Hepatocyte (in vitro differentiated cells): ENCODE data around the gene UPF2. TPM values are rescaled to one million over a fixed set of nuclear protein-coding genes. Genes with fewer than 3 reads are reported as not detected.
A peak's percentile ranks its signal among the peaks of the same experiment; 100 is the strongest.

Experiments used
- DNase-seq: peaks from one replicate; pipeline ENCODE4 v3.0.0-alpha.2; 2016; ENCODE audit warnings: low spot score
- H2AFZ ChIP-seq: fragments of 200-600 bp; sonication (generic); 2 replicates; pipeline ENCODE4 v1.6.0; 2016; ENCODE audit warnings: antibody characterized with exemption, mild to moderate bottlenecking
- H3K27ac ChIP-seq: fragments of 200-600 bp; sonication (generic); 2 replicates; pipeline ENCODE4 v1.5.1; 2016; ENCODE audit warnings: mild to moderate bottlenecking
- H3K27me3 ChIP-seq: fragments of 200-600 bp; sonication (generic); 2 replicates; pipeline ENCODE4 v1.6.1; 2016
- H3K36me3 ChIP-seq: fragments of 200-600 bp; sonication (generic); replicated peaks from 2 replicates; pipeline ENCODE4 v1.5.1; 2016; ENCODE audit warnings: low read depth; ENCODE audit not compliant: insufficient read depth
- H3K4me1 ChIP-seq: fragments of 200-600 bp; sonication (generic); 2 replicates; pipeline ENCODE4 v1.5.1; 2016; ENCODE audit warnings: mild to moderate bottlenecking, moderate library complexity; ENCODE audit not compliant: insufficient read depth
- H3K4me2 ChIP-seq: fragments of 200-600 bp; sonication (generic); 2 replicates; pipeline ENCODE4 v1.6.0; 2016
- H3K4me3 ChIP-seq: fragments of 200-600 bp; sonication (generic); 2 replicates; pipeline ENCODE4 v1.5.1; 2016; ENCODE audit warnings: mild to moderate bottlenecking
- H3K79me2 ChIP-seq: fragments of 200-600 bp; sonication (generic); 2 replicates; pipeline ENCODE4 v1.6.0; 2017; ENCODE audit warnings: mild to moderate bottlenecking
- H3K9me2 ChIP-seq: fragments of 200-600 bp; sonication (generic); replicated peaks from 2 replicates; pipeline ENCODE4 v1.6.0; 2017; ENCODE audit warnings: mild to moderate bottlenecking; ENCODE audit not compliant: insufficient read depth
- H3K9me3 ChIP-seq: fragments of 200-600 bp; sonication (generic); 2 replicates; pipeline ENCODE4 v1.5.1; 2016; ENCODE audit warnings: low read depth, mild to moderate bottlenecking
- H4K20me1 ChIP-seq: fragments of 200-600 bp; sonication (generic); 2 replicates; pipeline ENCODE4 v1.6.0; 2016; ENCODE audit warnings: mild to moderate bottlenecking; ENCODE audit not compliant: insufficient read depth, poor library complexity, severe bottlenecking
- EZH2 ChIP-seq: fragments of 200-600 bp; sonication (generic); IDR thresholded peaks from 2 replicates; pipeline ENCODE4 v1.6.1; 2016; ENCODE audit warnings: antibody characterized with exemption, mild to moderate bottlenecking, borderline replicate concordance
- EZH2phosphoT487 ChIP-seq: fragments of 200-600 bp; sonication (generic); IDR thresholded peaks from one replicate; pipeline ENCODE4 v1.6.1; 2018; ENCODE audit warnings: antibody characterized with exemption, mild to moderate bottlenecking, low read depth, moderate library complexity; ENCODE audit not compliant: unreplicated experiment, severe bottlenecking
- WGBS: methylation state at CpG from one replicate; pipeline ENCODE4 v1.1.6; 2016; ENCODE audit warnings: low lambda C conversion rate; ENCODE audit errors: missing lambda C conversion rate; 5-methylcytosine and 5-hydroxymethylcytosine counted together
- polyA plus RNA-seq: library from polyadenylated mRNA; unstranded; fragments of >200 nt; fragmentation: Nextera tagmentation; extraction: Ambion mirVana; gene quantifications from 2 replicates; pipeline ENCODE4 v1.2.1, GENCODE V29; 2016
- total RNA-seq: library from RNA; depleted of rRNA; stranded (reverse); fragments of >200 nt; gene quantifications from 2 replicates; pipeline ENCODE4 v1.2.3, GENCODE V29; 2014
- TF ChIP-seq, protein P1 (sequence below): fragments of 200-600 bp; sonication (generic); IDR thresholded peaks from 2 replicates; pipeline ENCODE4 v1.5.1; 2016; ENCODE audit warnings: antibody characterized with exemption, mild to moderate bottlenecking; ENCODE audit not compliant: poor library complexity

UPF2 gene
- total and polyA plus RNA-seq, 2 experiments from 2014 or later = 12.3 to 14.5 TPM

DNA sequence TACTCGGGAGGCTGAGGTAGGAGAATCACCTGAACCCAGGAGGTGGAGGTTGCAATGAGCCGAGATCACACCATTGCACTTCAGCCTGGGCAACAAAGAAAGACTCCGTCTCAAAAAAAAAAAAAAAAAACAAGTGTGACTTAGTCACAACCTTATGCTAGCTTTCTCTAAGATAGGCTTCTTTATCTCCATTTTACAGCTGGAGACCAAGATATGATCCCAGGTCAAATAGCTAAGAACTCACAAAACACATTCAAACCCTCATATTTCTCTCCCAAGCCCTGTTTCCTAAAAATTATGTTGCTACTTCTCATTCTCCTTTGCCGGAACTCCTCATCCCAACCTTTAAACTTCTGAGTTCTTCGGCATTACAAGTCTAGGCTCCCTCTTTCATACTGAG is 13.1 kb upstream of the UPF2 start:
- DNase-seq = no peak
- H3K27me3 ChIP-seq = no peaks in the 10 kb centered on the region
- H3K4me1 ChIP-seq = no peaks in the 10 kb centered on the region
- TF ChIP-seq EZH2 (no peak), EZH2phosphoT487 (no peak)
- TF ChIP-seq, protein P1, sequence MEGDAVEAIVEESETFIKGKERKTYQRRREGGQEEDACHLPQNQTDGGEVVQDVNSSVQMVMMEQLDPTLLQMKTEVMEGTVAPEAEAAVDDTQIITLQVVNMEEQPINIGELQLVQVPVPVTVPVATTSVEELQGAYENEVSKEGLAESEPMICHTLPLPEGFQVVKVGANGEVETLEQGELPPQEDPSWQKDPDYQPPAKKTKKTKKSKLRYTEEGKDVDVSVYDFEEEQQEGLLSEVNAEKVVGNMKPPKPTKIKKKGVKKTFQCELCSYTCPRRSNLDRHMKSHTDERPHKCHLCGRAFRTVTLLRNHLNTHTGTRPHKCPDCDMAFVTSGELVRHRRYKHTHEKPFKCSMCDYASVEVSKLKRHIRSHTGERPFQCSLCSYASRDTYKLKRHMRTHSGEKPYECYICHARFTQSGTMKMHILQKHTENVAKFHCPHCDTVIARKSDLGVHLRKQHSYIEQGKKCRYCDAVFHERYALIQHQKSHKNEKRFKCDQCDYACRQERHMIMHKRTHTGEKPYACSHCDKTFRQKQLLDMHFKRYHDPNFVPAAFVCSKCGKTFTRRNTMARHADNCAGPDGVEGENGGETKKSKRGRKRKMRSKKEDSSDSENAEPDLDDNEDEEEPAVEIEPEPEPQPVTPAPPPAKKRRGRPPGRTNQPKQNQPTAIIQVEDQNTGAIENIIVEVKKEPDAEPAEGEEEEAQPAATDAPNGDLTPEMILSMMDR = no peak
- no peak overlapping the region for H3K4me2 ChIP-seq
- 90% methylated on average over 5 of the region's 5 CpGs for WGBS
- H3K27ac ChIP-seq = peak overlapping the region; percentile 70
- no peaks in the 10 kb centered on the region for H4K20me1 ChIP-seq
- H3K79me2 ChIP-seq = no peaks in the 10 kb centered on the region
- H3K9me3 ChIP-seq = no peaks in the 10 kb centered on the region
- H2AFZ ChIP-seq = no peak overlapping the region
- no peaks in the 10 kb centered on the region for H3K36me3 ChIP-seq
- H3K9me2 ChIP-seq = no peaks in the 10 kb centered on the region
- no peak overlapping the region for H3K4me3 ChIP-seq

DNA sequence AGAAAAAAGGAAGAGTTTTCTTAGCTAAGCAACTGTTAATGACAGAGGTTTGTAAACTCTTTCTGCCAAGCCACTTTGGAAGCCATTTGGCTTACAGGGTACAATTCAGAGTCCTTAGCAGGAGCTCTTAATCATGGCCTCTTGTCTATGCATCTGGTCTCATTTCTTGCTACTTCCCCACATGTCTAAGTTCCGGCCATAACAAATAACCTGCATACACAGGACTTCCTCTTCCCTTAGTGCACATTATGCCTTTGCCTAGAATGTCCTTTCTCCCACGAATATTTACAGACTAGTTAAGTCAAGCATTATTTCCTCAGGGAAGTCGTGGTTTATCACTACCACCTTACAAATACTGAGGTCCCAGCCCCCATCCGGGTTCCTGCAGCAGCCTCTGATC is 8.6 kb upstream of the UPF2 start:
- Histone ChIP-seq H3K4me2 (no peak overlapping the region), H2AFZ (no peak overlapping the region), H3K79me2 (no peaks in the 10 kb centered on the region), H3K4me1 (no peaks in the 10 kb centered on the region), H3K9me3 (no peaks in the 10 kb centered on the region), H3K27ac (no peak overlapping the region), H3K36me3 (no peaks in the 10 kb centered on the region), H3K9me2 (no peaks in the 10 kb centered on the region), H4K20me1 (no peaks in the 10 kb centered on the region), H3K27me3 (no peaks in the 10 kb centered on the region), H3K4me3 (no peak overlapping the region)
- DNase-seq = no peak
- 74% methylated on average over 4 of the region's 4 CpGs for WGBS
- TF ChIP-seq EZH2phosphoT487 = no peak
- no peak for TF ChIP-seq EZH2
- TF ChIP-seq, protein P1 = no peak

DNA sequence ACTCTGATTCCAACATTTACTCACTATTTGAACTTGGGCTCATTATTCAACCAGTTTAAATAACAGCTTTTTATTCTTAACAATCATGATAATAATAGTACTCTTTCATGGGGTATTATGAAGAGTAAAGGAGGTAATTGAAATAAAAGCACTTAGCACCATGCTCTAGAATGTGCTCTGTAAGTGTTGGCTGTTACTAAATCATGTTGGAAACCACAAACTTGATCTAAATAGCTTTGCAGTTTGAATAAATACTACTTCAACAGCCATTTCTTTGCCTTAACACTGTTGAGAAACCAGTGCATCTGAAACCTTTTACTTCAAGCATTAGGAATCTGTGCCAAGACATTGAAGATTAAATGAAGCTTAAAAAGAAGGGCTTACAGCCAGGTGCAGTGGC is 7.9 kb upstream of the UPF2 start:
- Histone ChIP-seq H3K4me3 (no peak overlapping the region), H3K9me3 (no peaks in the 10 kb centered on the region), H3K4me1 (no peaks in the 10 kb centered on the region), H2AFZ (no peak overlapping the region), H3K4me2 (no peak overlapping the region), H3K9me2 (no peaks in the 10 kb centered on the region), H3K79me2 (no peaks in the 10 kb centered on the region), H4K20me1 (no peaks in the 10 kb centered on the region), H3K27me3 (no peaks in the 10 kb centered on the region), H3K36me3 (no peaks in the 10 kb centered on the region), H3K27ac (no peak overlapping the region)
- TF ChIP-seq EZH2phosphoT487 = no peak
- no peak for TF ChIP-seq EZH2
- TF ChIP-seq, protein P1 = no peak
- DNase-seq = no peak

DNA sequence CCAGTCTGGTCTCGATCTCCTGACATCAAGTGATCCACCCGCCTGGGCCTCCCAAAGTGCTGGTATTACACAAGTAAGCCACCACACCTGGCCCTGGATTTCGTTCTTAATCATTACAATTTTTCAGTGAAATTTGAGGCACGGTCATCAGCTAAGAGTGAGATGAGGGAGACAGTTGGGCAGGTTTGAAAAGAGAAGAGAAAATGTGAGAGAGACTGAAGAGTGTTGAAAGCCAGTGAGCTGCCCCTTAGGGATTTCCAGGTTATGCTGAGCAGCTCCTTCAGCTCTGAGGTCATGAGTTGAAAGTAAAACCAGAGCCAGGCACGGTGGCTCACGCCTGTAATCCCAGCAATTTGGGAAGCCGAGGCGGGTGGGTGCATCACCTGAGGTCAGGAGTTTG is 5.9 kb upstream of the UPF2 start:
- Histone ChIP-seq H3K27me3 (no peaks in the 10 kb centered on the region), H3K4me1 (no peaks in the 10 kb centered on the region), H3K4me3 (no peak overlapping the region), H3K9me2 (no peaks in the 10 kb centered on the region), H3K36me3 (no peaks in the 10 kb centered on the region), H3K9me3 (no peaks in the 10 kb centered on the region), H4K20me1 (no peaks in the 10 kb centered on the region), H2AFZ (no peak overlapping the region), H3K27ac (no peak overlapping the region), H3K4me2 (no peak overlapping the region), H3K79me2 (no peaks in the 10 kb centered on the region)
- DNase-seq = no peak
- TF ChIP-seq EZH2phosphoT487 (no peak), EZH2 (no peak)
- TF ChIP-seq, protein P1 = no peak
- WGBS = 86% methylated on average over 8 of the region's 8 CpGs
